Measurements from ENCODE around the gene SHISAL1. TPM values are rescaled to one million over a fixed set of nuclear protein-coding genes. Genes with fewer than 3 reads are reported as not detected.

Gene SHISAL1
- total RNA-seq, 1 experiment from 2014 or later: 1.6 TPM

DNA sequence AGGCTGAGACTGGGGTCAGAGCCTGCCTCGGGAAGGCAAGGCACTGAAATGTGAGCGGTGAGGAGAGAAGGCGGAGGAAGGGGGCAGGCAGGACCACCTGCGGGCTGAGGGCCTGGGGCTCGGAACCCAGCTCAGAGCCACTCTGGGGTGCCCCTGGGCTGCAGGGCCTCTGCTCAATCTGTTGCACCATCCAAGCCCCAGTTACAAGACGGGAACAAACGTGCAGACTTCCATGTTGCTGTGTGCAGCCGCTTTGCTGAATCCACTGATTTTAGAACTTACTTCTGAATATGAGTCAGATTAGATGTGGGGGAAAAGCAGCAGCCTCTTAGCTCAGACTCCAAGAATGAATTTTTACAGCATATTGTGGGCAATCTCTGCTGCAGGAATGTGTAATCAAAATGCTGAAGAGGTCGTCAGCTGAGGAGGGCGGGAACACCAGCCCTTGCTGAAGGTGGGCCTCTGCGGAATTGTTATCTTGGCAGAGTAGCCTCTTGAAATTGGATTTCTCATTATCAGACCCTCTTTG is 110.4 kb downstream of the SHISAL1 start:
- CTCF ChIA-PET: no interaction called here
- no peak for DNase-seq (ENCODE audit: unreplicated experiment)
- no peak overlapping the region for H3K27ac Mint-ChIP-seq (ENCODE audit: low read depth, unreplicated experiment)
- H3K27me3 Mint-ChIP-seq (ENCODE audit: insufficient read depth, unreplicated experiment): peaks cover 72% of the 10 kb centered on the region
- POLR2A ChIA-PET: interaction anchor here (0.6 to 1.2 kb wide), 3 partner anchors 22 to 284 kb away, joined by 3 to 5 read pairs (median 3); partner anchors contain the start of gene PARVG
- H3K4me3 Mint-ChIP-seq (ENCODE audit: unreplicated experiment): no peak overlapping the region
- no peaks in the 10 kb centered on the region for H3K36me3 Mint-ChIP-seq (ENCODE audit: insufficient read depth, unreplicated experiment)
- BruUV-seq (replicated peaks): no TSS peak
- intact Hi-C loops (cut with micrococcal nuclease): no loop called here
- TF ChIP-seq, protein P1, sequence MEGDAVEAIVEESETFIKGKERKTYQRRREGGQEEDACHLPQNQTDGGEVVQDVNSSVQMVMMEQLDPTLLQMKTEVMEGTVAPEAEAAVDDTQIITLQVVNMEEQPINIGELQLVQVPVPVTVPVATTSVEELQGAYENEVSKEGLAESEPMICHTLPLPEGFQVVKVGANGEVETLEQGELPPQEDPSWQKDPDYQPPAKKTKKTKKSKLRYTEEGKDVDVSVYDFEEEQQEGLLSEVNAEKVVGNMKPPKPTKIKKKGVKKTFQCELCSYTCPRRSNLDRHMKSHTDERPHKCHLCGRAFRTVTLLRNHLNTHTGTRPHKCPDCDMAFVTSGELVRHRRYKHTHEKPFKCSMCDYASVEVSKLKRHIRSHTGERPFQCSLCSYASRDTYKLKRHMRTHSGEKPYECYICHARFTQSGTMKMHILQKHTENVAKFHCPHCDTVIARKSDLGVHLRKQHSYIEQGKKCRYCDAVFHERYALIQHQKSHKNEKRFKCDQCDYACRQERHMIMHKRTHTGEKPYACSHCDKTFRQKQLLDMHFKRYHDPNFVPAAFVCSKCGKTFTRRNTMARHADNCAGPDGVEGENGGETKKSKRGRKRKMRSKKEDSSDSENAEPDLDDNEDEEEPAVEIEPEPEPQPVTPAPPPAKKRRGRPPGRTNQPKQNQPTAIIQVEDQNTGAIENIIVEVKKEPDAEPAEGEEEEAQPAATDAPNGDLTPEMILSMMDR (IDR thresholded peaks at IDR 0.05; ENCODE audit: unreplicated experiment): no peak
- no peaks in the 10 kb centered on the region for H3K9me3 Mint-ChIP-seq (ENCODE audit: unreplicated experiment)
- no peaks in the 10 kb centered on the region for H3K4me1 Mint-ChIP-seq (ENCODE audit: insufficient read depth, unreplicated experiment)

DNA sequence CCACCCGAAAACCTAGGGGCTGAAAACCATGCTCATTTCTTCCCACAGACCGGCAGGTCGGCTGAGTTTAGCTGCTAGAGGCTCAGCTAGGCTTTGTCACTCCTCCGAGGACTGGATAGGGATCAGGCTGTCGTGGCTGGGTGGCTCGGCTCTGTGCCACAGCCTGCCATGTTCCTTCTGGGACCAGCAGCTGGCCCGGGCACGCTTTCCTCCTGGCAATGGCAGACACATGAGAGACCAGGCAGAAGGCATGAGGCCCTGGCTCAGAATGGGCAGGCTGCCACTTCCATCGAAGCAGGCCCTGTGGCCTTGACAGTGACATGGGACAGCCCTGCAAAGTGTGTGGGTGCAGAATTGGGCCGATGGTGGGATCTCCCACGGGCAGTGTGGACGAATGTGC is 111.1 kb downstream of the SHISAL1 start:
- intact Hi-C loops (cut with micrococcal nuclease): no loop called here
- H3K27ac Mint-ChIP-seq (ENCODE audit: low read depth, unreplicated experiment): no peak overlapping the region
- H3K36me3 Mint-ChIP-seq (ENCODE audit: insufficient read depth, unreplicated experiment): no peaks in the 10 kb centered on the region
- no peak overlapping the region for H3K4me3 Mint-ChIP-seq (ENCODE audit: unreplicated experiment)
- no peaks in the 10 kb centered on the region for H3K4me1 Mint-ChIP-seq (ENCODE audit: insufficient read depth, unreplicated experiment)
- DNase-seq (ENCODE audit: unreplicated experiment): no peak
- BruUV-seq (replicated peaks): no TSS peak
- TF ChIP-seq, protein P1 (IDR thresholded peaks at IDR 0.05; ENCODE audit: unreplicated experiment): no peak
- POLR2A ChIA-PET: no interaction called here
- no peaks in the 10 kb centered on the region for H3K9me3 Mint-ChIP-seq (ENCODE audit: unreplicated experiment)
- CTCF ChIA-PET: no interaction called here
- H3K27me3 Mint-ChIP-seq (ENCODE audit: insufficient read depth, unreplicated experiment): peaks cover 74% of the 10 kb centered on the region

DNA sequence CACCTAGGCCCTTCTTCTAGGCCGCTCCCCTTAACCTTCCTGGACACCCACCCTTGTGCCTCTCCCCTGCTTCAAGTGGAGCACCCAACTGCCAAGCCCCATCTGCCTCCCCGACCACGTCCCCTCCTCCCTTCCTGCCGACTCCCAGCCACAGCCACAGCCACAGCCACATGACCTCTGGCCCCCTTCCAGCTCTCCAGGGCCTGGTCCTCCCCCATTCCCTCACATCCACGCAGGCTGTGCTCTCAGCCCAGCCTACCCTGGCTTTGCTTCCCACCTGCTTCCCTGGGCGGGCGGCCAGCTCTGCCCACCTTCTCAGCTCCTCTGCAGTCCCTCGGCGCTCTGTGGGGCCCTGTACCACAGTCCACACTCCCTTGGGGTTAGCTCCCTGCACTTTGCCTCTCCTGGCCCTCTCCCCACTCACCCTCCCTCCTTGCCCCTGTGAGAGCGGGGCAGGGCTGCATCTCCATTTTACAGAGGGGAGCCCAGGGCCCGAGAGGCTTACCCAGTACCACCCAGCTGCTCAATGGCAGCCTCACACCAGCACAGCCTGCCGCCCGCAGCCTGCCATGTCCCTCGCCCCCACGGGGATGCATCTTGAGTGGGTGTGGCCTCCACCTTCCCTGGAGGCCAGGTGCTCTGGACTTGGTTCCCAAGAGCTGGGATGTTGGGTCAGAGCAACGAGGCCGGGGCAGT is 111.7 kb downstream of the SHISAL1 start:
- H3K36me3 Mint-ChIP-seq (ENCODE audit: insufficient read depth, unreplicated experiment): no peaks in the 10 kb centered on the region
- intact Hi-C loops (cut with micrococcal nuclease): no loop called here
- H3K9me3 Mint-ChIP-seq (ENCODE audit: unreplicated experiment): no peaks in the 10 kb centered on the region
- ChIA-PET CTCF (no interaction called here), POLR2A (no interaction called here)
- H3K4me3 Mint-ChIP-seq (ENCODE audit: unreplicated experiment): no peak overlapping the region
- TF ChIP-seq, protein P1 (IDR thresholded peaks at IDR 0.05; ENCODE audit: unreplicated experiment): no peak
- H3K27me3 Mint-ChIP-seq (ENCODE audit: insufficient read depth, unreplicated experiment): peaks cover 74% of the 10 kb centered on the region
- BruUV-seq (replicated peaks): no TSS peak
- no peak overlapping the region for H3K27ac Mint-ChIP-seq (ENCODE audit: low read depth, unreplicated experiment)
- no peak for DNase-seq (ENCODE audit: unreplicated experiment)
- no peaks in the 10 kb centered on the region for H3K4me1 Mint-ChIP-seq (ENCODE audit: insufficient read depth, unreplicated experiment)

DNA sequence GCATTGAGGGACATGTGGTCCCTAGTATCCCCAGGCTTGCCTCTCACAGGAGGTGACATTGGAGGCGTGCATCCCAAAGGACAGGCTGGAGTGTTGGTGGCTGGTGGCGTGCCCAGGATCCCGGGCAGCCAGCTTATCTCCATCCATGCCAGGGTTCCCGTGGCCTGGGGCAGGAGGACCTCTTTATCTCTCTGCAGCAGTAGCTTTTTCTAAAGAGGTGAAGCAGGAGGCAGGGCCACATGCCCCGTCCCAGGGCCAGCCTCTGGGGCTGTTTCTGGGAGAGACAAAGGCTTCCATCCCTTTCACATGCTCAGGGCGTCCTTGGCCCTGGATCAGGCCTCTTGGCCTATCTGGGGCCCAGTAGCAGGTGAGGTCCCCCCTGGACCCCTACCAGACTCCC is 112.3 kb downstream of the SHISAL1 start:
- no peak overlapping the region for H3K4me3 Mint-ChIP-seq (ENCODE audit: unreplicated experiment)
- no peak for DNase-seq (ENCODE audit: unreplicated experiment)
- POLR2A ChIA-PET: no interaction called here
- BruUV-seq (replicated peaks): no TSS peak
- no peak overlapping the region for H3K27ac Mint-ChIP-seq (ENCODE audit: low read depth, unreplicated experiment)
- no peaks in the 10 kb centered on the region for H3K4me1 Mint-ChIP-seq (ENCODE audit: insufficient read depth, unreplicated experiment)
- CTCF ChIA-PET: no interaction called here
- H3K27me3 Mint-ChIP-seq (ENCODE audit: insufficient read depth, unreplicated experiment): peaks cover 75% of the 10 kb centered on the region
- TF ChIP-seq, protein P1 (IDR thresholded peaks at IDR 0.05; ENCODE audit: unreplicated experiment): no peak
- intact Hi-C loops (cut with micrococcal nuclease): no loop called here
- no peaks in the 10 kb centered on the region for H3K36me3 Mint-ChIP-seq (ENCODE audit: insufficient read depth, unreplicated experiment)
- no peaks in the 10 kb centered on the region for H3K9me3 Mint-ChIP-seq (ENCODE audit: unreplicated experiment)
